ENCODE data around the gene HMCES.

Gene HMCES

GRCh38 chr3:129310111-129311011, 31.7 kb downstream of the HMCES start:
- TF ChIP-seq TAF1 (IDR thresholded peaks at IDR 0.05; ENCODE audit: low read depth) (no peak), USF1 (IDR thresholded peaks at IDR 0.05) (no peak), EP300 (IDR thresholded peaks at IDR 0.05; ENCODE audit: borderline replicate concordance) (no peak), NFIC (IDR thresholded peaks at IDR 0.05) (no peak), YY1 (IDR thresholded peaks at IDR 0.05; ENCODE audit: low read depth) (no peak), TCF12 (IDR thresholded peaks at IDR 0.05; ENCODE audit: low read depth) (no peak), TEAD4 (IDR thresholded peaks at IDR 0.05) (no peak), RAD21 (IDR thresholded peaks at IDR 0.05; ENCODE audit: low read depth) (no peak), EGR1 (IDR thresholded peaks at IDR 0.05) (no peak), ZBTB7A (IDR thresholded peaks at IDR 0.05; ENCODE audit: low read depth) (no peak), FOXM1 (IDR thresholded peaks at IDR 0.05; ENCODE audit: borderline replicate concordance, low read depth) (no peak), CREB1 (IDR thresholded peaks at IDR 0.05; ENCODE audit: low read depth) (no peak), CEBPB (IDR thresholded peaks at IDR 0.05) (no peak)
- TF ChIP-seq, protein P1, sequence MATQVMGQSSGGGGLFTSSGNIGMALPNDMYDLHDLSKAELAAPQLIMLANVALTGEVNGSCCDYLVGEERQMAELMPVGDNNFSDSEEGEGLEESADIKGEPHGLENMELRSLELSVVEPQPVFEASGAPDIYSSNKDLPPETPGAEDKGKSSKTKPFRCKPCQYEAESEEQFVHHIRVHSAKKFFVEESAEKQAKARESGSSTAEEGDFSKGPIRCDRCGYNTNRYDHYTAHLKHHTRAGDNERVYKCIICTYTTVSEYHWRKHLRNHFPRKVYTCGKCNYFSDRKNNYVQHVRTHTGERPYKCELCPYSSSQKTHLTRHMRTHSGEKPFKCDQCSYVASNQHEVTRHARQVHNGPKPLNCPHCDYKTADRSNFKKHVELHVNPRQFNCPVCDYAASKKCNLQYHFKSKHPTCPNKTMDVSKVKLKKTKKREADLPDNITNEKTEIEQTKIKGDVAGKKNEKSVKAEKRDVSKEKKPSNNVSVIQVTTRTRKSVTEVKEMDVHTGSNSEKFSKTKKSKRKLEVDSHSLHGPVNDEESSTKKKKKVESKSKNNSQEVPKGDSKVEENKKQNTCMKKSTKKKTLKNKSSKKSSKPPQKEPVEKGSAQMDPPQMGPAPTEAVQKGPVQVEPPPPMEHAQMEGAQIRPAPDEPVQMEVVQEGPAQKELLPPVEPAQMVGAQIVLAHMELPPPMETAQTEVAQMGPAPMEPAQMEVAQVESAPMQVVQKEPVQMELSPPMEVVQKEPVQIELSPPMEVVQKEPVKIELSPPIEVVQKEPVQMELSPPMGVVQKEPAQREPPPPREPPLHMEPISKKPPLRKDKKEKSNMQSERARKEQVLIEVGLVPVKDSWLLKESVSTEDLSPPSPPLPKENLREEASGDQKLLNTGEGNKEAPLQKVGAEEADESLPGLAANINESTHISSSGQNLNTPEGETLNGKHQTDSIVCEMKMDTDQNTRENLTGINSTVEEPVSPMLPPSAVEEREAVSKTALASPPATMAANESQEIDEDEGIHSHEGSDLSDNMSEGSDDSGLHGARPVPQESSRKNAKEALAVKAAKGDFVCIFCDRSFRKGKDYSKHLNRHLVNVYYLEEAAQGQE (IDR thresholded peaks at IDR 0.05; ENCODE audit: low read depth), result no peak
- TF ChIP-seq, protein P2, sequence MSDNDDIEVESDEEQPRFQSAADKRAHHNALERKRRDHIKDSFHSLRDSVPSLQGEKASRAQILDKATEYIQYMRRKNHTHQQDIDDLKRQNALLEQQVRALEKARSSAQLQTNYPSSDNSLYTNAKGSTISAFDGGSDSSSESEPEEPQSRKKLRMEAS (IDR thresholded peaks at IDR 0.05), result no peak

DNA sequence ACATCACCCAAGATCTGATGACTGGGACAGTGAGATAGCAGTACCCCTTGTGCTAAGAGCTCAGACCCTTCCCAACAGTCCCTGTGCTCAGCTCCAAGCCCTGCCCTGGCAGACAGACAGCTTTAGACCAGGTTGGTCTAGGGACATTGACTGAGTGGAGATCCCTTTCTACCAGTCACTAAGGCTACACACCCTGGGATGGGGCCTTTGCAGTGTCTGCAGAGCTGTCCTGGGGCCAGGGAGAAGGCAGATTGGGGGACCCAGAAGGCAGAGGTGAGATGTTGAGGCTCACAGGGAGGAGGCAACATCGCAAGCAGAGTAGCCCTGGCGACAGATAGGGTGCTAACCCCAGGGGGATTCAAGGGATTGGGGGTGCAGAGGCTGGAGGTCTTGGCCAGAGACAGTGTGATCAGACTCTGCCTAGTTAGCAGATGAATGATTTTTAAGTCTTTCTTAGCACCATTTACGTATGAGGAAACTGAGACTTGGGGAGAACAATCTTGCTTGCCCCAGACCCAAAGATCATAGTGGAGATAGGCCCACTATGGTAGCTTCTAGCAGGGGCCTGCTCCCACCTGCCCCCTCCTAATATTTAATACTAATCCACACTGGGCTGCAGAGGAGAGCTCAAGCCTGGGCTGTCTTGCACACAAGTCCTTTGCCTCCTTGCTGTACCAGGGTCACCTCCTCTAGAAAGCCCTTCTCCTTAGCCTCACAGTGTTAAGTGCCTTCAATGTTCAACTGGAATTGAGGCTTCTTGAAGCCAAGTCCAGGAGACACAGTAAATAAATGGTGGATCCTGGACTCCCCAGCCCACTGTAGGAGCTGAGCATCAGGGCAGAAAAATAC, 32.6 kb downstream of the HMCES start:
- TF ChIP-seq EP300 (IDR thresholded peaks at IDR 0.05; ENCODE audit: borderline replicate concordance), result no peak
- TF ChIP-seq, protein P2 (IDR thresholded peaks at IDR 0.05), result no peak
- TF ChIP-seq NFIC (IDR thresholded peaks at IDR 0.05), result no peak
- TF ChIP-seq TEAD4 (IDR thresholded peaks at IDR 0.05), result no peak
- no peak for TF ChIP-seq YY1 (IDR thresholded peaks at IDR 0.05; ENCODE audit: low read depth)
- TF ChIP-seq RAD21 (IDR thresholded peaks at IDR 0.05; ENCODE audit: low read depth), result no peak
- no peak for TF ChIP-seq CREB1 (IDR thresholded peaks at IDR 0.05; ENCODE audit: low read depth)
- TF ChIP-seq FOXM1 (IDR thresholded peaks at IDR 0.05; ENCODE audit: borderline replicate concordance, low read depth), result no peak
- no peak for TF ChIP-seq ZBTB7A (IDR thresholded peaks at IDR 0.05; ENCODE audit: low read depth)
- TF ChIP-seq USF1 (IDR thresholded peaks at IDR 0.05), result no peak
- TF ChIP-seq TCF12 (IDR thresholded peaks at IDR 0.05; ENCODE audit: low read depth), result no peak
- TF ChIP-seq, protein P1 (IDR thresholded peaks at IDR 0.05; ENCODE audit: low read depth), result no peak

DNA sequence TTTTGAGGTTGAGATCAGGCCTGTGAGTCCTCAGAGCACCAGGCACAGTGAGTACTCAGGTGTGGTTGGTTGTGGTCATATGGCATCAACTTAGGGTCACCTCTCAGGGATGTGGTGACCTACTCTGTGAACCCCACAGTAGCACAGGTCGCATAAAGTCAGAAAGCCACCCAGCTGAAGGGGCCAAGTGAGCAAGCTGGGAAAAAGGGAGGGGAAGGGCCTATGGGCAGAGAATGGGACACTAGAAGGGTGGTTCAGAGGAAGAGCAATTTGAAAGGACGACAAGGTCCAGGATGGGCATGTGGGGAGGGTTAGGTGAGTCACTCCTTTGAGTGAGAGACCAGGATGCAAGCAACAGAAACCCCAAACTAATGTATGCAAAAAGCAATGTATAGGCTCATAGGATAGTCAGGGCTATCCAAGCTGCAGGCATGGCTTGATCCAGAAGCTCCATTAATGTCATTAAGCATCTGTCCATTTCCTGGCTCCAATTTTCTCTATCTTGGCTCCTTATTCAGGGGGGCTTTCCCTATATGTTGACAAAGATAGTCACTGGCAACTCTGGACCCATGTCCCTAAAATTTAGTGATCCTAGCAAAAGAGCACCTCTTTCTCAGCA, 33.5 kb downstream of the HMCES start:
- no peak for TF ChIP-seq TEAD4 (IDR thresholded peaks at IDR 0.05)
- TF ChIP-seq NFIC (IDR thresholded peaks at IDR 0.05), result no peak

DNA sequence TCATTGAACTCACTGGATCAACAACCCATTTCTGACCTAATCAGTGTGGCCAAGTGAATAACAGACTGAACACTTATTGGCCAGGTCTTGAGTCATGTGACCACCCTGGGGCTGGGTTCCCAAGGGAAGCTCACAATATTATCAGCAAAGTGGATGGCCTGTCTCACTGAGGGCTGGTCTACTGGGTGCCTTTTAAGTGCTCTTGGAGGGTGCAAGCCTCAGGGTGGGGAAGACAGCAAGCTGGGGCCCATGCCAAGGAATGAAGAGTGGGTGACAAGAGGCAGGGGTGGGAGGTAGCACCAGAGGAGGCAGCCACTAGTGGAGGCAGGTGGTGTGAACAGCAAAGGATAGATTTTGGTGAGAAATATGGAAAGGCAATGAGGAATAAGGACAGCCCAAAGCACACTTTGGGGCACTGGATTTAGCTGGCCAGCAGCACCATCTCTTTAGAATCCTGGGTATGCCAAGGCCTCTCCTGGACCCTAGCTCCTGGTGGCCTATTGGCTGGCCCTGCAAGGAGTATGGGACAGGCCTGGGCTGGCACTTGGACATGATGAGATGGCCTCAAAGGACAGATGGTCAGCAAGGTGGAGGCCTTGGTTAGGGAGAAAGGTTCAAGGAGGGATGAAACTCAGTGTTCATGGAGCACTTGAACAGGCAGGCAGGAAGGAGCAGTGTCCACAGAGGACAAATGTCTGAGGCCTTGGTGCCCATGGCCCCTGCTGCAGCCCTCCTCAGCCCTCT, 34.2 kb downstream of the HMCES start:
- peak; percentile 70 for TF ChIP-seq USF1 (IDR thresholded peaks at IDR 0.05)
- no peak for TF ChIP-seq CEBPB (IDR thresholded peaks at IDR 0.05)
- TF ChIP-seq, protein P1 (IDR thresholded peaks at IDR 0.05; ENCODE audit: low read depth), result no peak
- TF ChIP-seq EGR1 (IDR thresholded peaks at IDR 0.05), result no peak
- no peak for TF ChIP-seq FOXM1 (IDR thresholded peaks at IDR 0.05; ENCODE audit: borderline replicate concordance, low read depth)

All from Ishikawa (cell line).